ENCODE results near the gene PITX3.

PITX3 gene

GRCh38 chr10:102241444-102242117 lies at the start of gene PITX3:
PITX3 (minus strand) TSS chr10:102241512; CDS start chr10:102232080, 9,432 bp downstream.
- Histone ChIP-seq H3K9me3 (ENCODE audit: low read length) (no peaks in the 10 kb centered on the region), H3K36me3 (ENCODE audit: insufficient read depth, low read length) (no peaks in the 10 kb centered on the region), H3K27ac (ENCODE audit: low read depth, low read length, poor library complexity, severe bottlenecking) (no peak within 1 kb of the TSS), H3K4me3 (ENCODE audit: low read depth, low read length, poor library complexity, severe bottlenecking) (no peak within 1 kb of the TSS), H4K20me1 (ENCODE audit: insufficient read depth, low read length) (no peaks in the 10 kb centered on the region), H3K27me3 (ENCODE audit: insufficient read depth, low read length) (no peaks in the 10 kb centered on the region), H3K4me2 (ENCODE audit: low read length) (no peak within 1 kb of the TSS), H3K79me2 (ENCODE audit: insufficient read depth, low read length) (peaks cover 10% of the 10 kb centered on the region), H3K9ac (ENCODE audit: low read length) (no peak within 1 kb of the TSS), H3K4me1 (ENCODE audit: insufficient read depth, low read length, severe bottlenecking) (peaks cover 12% of the 10 kb centered on the region), H3K9me2 (ENCODE audit: low read depth, low read length) (no peaks in the 10 kb centered on the region), H3F3A (ENCODE audit: insufficient read depth, low read length) (no peaks in the 10 kb centered on the region), H2AFZ (ENCODE audit: low read length) (no peak within 1 kb of the TSS)
- TF ChIP-seq EZH2 (IDR thresholded peaks at IDR 0.05; ENCODE audit: borderline replicate concordance, low read length) (no peak), CTCF (IDR thresholded peaks at IDR 0.05; ENCODE audit: low read length) (no peak)

GRCh38 chr10:102289840-102290239 lies 48.5 kb upstream of the PITX3 start:
- H3K4me1 ChIP-seq (ENCODE audit: insufficient read depth, low read length, severe bottlenecking): no peaks in the 10 kb centered on the region
- H3K27me3 ChIP-seq (ENCODE audit: insufficient read depth, low read length): no peaks in the 10 kb centered on the region
- H3F3A ChIP-seq (ENCODE audit: insufficient read depth, low read length): no peaks in the 10 kb centered on the region
- H3K9ac ChIP-seq (ENCODE audit: low read length): no peak overlapping the region
- no peaks in the 10 kb centered on the region for H3K9me3 ChIP-seq (ENCODE audit: low read length)
- no peak overlapping the region for H3K4me3 ChIP-seq (ENCODE audit: low read depth, low read length, poor library complexity, severe bottlenecking)
- H3K79me2 ChIP-seq (ENCODE audit: insufficient read depth, low read length): no peaks in the 10 kb centered on the region
- H2AFZ ChIP-seq (ENCODE audit: low read length): no peak overlapping the region
- no peak overlapping the region for H3K4me2 ChIP-seq (ENCODE audit: low read length)
- no peaks in the 10 kb centered on the region for H3K9me2 ChIP-seq (ENCODE audit: low read depth, low read length)
- H3K36me3 ChIP-seq (ENCODE audit: insufficient read depth, low read length): no peaks in the 10 kb centered on the region
- H4K20me1 ChIP-seq (ENCODE audit: insufficient read depth, low read length): no peaks in the 10 kb centered on the region
- no peak overlapping the region for H3K27ac ChIP-seq (ENCODE audit: low read depth, low read length, poor library complexity, severe bottlenecking)
- no peak for TF ChIP-seq CTCF (IDR thresholded peaks at IDR 0.05; ENCODE audit: low read length)
- TF ChIP-seq EZH2 (IDR thresholded peaks at IDR 0.05; ENCODE audit: borderline replicate concordance, low read length): no peak

- no peak overlapping the region for H2AFZ ChIP-seq (ENCODE audit: low read length)
Measured at GRCh38 chr10:102289356-102289755, 48.0 kb upstream of the PITX3 start.

More at GRCh38 chr10:102289356-102289755, 48.0 kb upstream of the PITX3 start:
- H3K4me1 ChIP-seq (ENCODE audit: insufficient read depth, low read length, severe bottlenecking): no peaks in the 10 kb centered on the region
- no peaks in the 10 kb centered on the region for H3K27me3 ChIP-seq (ENCODE audit: insufficient read depth, low read length)
- no peaks in the 10 kb centered on the region for H3K9me2 ChIP-seq (ENCODE audit: low read depth, low read length)
- TF ChIP-seq EZH2 (IDR thresholded peaks at IDR 0.05; ENCODE audit: borderline replicate concordance, low read length) (no peak), CTCF (IDR thresholded peaks at IDR 0.05; ENCODE audit: low read length) (no peak)
- H3K79me2 ChIP-seq (ENCODE audit: insufficient read depth, low read length): no peaks in the 10 kb centered on the region
- no peaks in the 10 kb centered on the region for H3K36me3 ChIP-seq (ENCODE audit: insufficient read depth, low read length)
- H4K20me1 ChIP-seq (ENCODE audit: insufficient read depth, low read length): no peaks in the 10 kb centered on the region
- no peaks in the 10 kb centered on the region for H3F3A ChIP-seq (ENCODE audit: insufficient read depth, low read length)
- no peaks in the 10 kb centered on the region for H3K9me3 ChIP-seq (ENCODE audit: low read length)
- H3K4me2 ChIP-seq (ENCODE audit: low read length): no peak overlapping the region
- no peak overlapping the region for H3K9ac ChIP-seq (ENCODE audit: low read length)
- no peak overlapping the region for H3K27ac ChIP-seq (ENCODE audit: low read depth, low read length, poor library complexity, severe bottlenecking)
- no peak overlapping the region for H3K4me3 ChIP-seq (ENCODE audit: low read depth, low read length, poor library complexity, severe bottlenecking)
